ENCODE results near the gene CHM.
"Not testable (repeated sequence)": the region's sequence is repeated elsewhere in the genome, so short reads cannot be mapped to it uniquely, and the experiment has no call there.

DNA sequence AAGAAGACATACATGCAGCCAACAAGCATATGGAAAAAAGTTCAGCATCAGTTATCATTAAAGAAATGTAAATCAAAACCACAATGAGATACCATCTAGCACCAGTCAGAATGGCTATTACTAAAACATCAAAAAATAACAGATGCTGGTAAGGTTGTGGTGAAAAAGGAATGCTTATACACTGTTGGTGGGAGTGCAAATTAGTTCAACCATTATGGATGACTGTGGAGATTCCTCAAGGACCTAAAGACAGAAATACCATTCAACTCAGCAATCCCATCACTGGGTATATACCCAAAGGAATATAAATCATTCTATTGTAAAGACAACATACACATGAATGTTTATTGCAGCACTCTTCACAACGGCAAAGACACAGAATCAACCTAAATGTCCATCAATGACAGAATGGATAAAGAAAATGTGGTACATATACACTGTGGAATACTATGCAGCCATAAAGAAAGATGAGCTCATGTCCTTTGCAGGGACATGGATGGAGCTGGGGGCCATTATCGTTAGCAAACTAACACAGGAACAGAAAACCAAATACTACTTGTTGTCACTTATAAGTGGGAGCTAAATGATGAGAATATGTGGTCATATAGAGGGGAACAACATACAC lies 130.6 kb downstream of the CHM start:
- TF ChIP-seq POLR2A (IDR thresholded peaks at IDR 0.05; ENCODE audit: low read depth, low read length); POLR2AphosphoS5 (IDR thresholded peaks at IDR 0.05; ENCODE audit: low read depth, low read length); TAF1 (IDR thresholded peaks at IDR 0.05; ENCODE audit: borderline replicate concordance, low read depth, low read length): not testable (repeated sequence)
